SH-SY5Y (cell line): Measurements from ENCODE around the gene EIF4G3.

Source experiments
- GATA2 ChIP-seq: IDR thresholded peaks from 2 replicates; pipeline ENCODE4 v1.6.1; 2011; ENCODE audit warnings: mild to moderate bottlenecking, low read depth, low read length
- GATA3 ChIP-seq: IDR thresholded peaks from 2 replicates; pipeline ENCODE4 v1.6.1; 2011; ENCODE audit warnings: low read depth, mild to moderate bottlenecking, low read length, moderate library complexity

GRCh38 chr1:21154717-21155116 lies 22.0 kb downstream of the EIF4G3 start:
- TF ChIP-seq GATA2 (no peak), GATA3 (no peak)
